GM23338 (cell line): ENCODE measurements around the gene TIMM44. TPM values are rescaled to one million over a fixed set of nuclear protein-coding genes. Genes with fewer than 3 reads are reported as not detected.

Experiments
- ATAC-seq: fragments of 200-7000 bp; cut with Tn5 transposase; 3 replicates; pipeline ENCODE4 v1.9.1; 2020
- DNase-seq: peaks from one replicate; pipeline ENCODE4 v3.0.0-alpha.2; 2015; ENCODE audit warnings: low spot score
- H2AFZ ChIP-seq: fragments of 200-600 bp; sonication (generic); 2 replicates; pipeline ENCODE4 v1.8.0; 2016; ENCODE audit warnings: antibody characterized with exemption, mild to moderate bottlenecking, moderate library complexity
- H3F3A ChIP-seq: fragments of 200-600 bp; sonication (generic); replicated peaks from 2 replicates; pipeline ENCODE4 v1.8.0; 2017; ENCODE audit warnings: antibody characterized with exemption, mixed run types, low read depth
- H3K27ac ChIP-seq: fragments of 200-600 bp; sonication (generic); 2 replicates; pipeline ENCODE4 v1.6.1; 2016; ENCODE audit warnings: low read depth
- H3K27me3 ChIP-seq: fragments of 200-600 bp; sonication (generic); 2 replicates; pipeline ENCODE4 v1.8.0; 2016; ENCODE audit warnings: mild to moderate bottlenecking, mixed run types, moderate library complexity; ENCODE audit not compliant: insufficient read depth
- H3K36me3 ChIP-seq: fragments of 200-600 bp; sonication (generic); 2 replicates; pipeline ENCODE4 v1.8.0; 2016; ENCODE audit warnings: mild to moderate bottlenecking; ENCODE audit not compliant: insufficient read depth
- H3K4me1 ChIP-seq: fragments of 200-600 bp; sonication (generic); 2 replicates; pipeline ENCODE4 v1.8.0; 2016; ENCODE audit warnings: mild to moderate bottlenecking, moderate library complexity; ENCODE audit not compliant: insufficient read depth
- H3K4me2 ChIP-seq: fragments of 200-600 bp; sonication (generic); 2 replicates; pipeline ENCODE4 v1.7.1; 2017; ENCODE audit warnings: mixed run types
- H3K4me3 ChIP-seq: fragments of 200-600 bp; sonication (generic); 2 replicates; pipeline ENCODE4 v1.6.1; 2016; ENCODE audit warnings: mixed run types
- H3K79me2 ChIP-seq: fragments of 200-600 bp; sonication (generic); replicated peaks from 2 replicates; pipeline ENCODE4 v1.8.0; 2017; ENCODE audit warnings: mild to moderate bottlenecking; ENCODE audit not compliant: insufficient read depth
- H3K9me2 ChIP-seq: fragments of 200-600 bp; sonication (generic); 2 replicates; pipeline ENCODE4 v1.8.0; 2017; ENCODE audit not compliant: insufficient read depth
- H4K20me1 ChIP-seq: fragments of 200-600 bp; sonication (generic); replicated peaks from 2 replicates; pipeline ENCODE4 v1.8.0; 2017; ENCODE audit warnings: mild to moderate bottlenecking; ENCODE audit not compliant: insufficient read depth
- H3K27ac Mint-ChIP-seq: 2 replicates; pipeline ENCODE4 v1.8.0; 2020; ENCODE audit warnings: inconsistent platforms, mild to moderate bottlenecking, moderate library complexity, mixed read lengths
- H3K27me3 Mint-ChIP-seq: 3 replicates; pipeline ENCODE4 v1.8.0; 2022; ENCODE audit warnings: low read depth, mild to moderate bottlenecking, moderate library complexity, mixed read lengths, inconsistent platforms; ENCODE audit not compliant: insufficient read depth, poor library complexity
- H3K36me3 Mint-ChIP-seq: 3 replicates; pipeline ENCODE4 v1.8.0; 2021; ENCODE audit warnings: low read depth, mild to moderate bottlenecking, inconsistent platforms, moderate library complexity, mixed read lengths
- H3K4me1 Mint-ChIP-seq: 3 replicates; pipeline ENCODE4 v1.8.0; 2020; ENCODE audit warnings: mild to moderate bottlenecking, inconsistent platforms, mixed read lengths
- H3K4me3 Mint-ChIP-seq: 3 replicates; pipeline ENCODE4 v1.8.0; 2021; ENCODE audit warnings: moderate library complexity, mild to moderate bottlenecking, inconsistent platforms, mixed read lengths
- H3K9me3 Mint-ChIP-seq: 3 replicates; pipeline ENCODE4 v1.8.0; 2020; ENCODE audit warnings: moderate library complexity, mild to moderate bottlenecking, inconsistent platforms, mixed read lengths
- CREB1 ChIP-seq: fragments of 250-450 bp; sonication (Bioruptor Pico); IDR thresholded peaks from 2 replicates; pipeline ENCODE4 v1.5.0; 2020; ENCODE audit warnings: low read depth, mild to moderate bottlenecking, moderate library complexity
- EZH2 ChIP-seq: fragments of 200-600 bp; sonication (generic); IDR thresholded peaks from one replicate; pipeline ENCODE4 v1.8.0; 2017; ENCODE audit warnings: antibody characterized with exemption, mild to moderate bottlenecking, low read depth; ENCODE audit not compliant: unreplicated experiment
- EZH2phosphoT487 ChIP-seq: fragments of 200-600 bp; sonication (generic); IDR thresholded peaks from one replicate; pipeline ENCODE4 v1.8.1; 2018; ENCODE audit warnings: antibody characterized with exemption; ENCODE audit not compliant: unreplicated experiment
- POLR2AphosphoS5 ChIP-seq: IDR thresholded peaks from 2 replicates; pipeline ENCODE4 v1.6.1; 2016; ENCODE audit warnings: antibody characterized with exemption, low read depth
- STAT1 ChIP-seq: IDR thresholded peaks from one replicate; pipeline ENCODE4 v1.6.1; 2016; ENCODE audit warnings: antibody characterized with exemption; ENCODE audit not compliant: unreplicated experiment
- ZNF114 ChIP-seq: fragments of 250-450 bp; sonication (Bioruptor Pico); IDR thresholded peaks from 2 replicates; pipeline ENCODE4 v1.5.0; 2020; ENCODE audit warnings: mild to moderate bottlenecking, moderate library complexity
- ZNF331 ChIP-seq: fragments of 250-450 bp; sonication (Bioruptor Pico); IDR thresholded peaks from 2 replicates; pipeline ENCODE4 v1.5.0; 2020; ENCODE audit warnings: low read depth, mild to moderate bottlenecking, moderate library complexity
- polyA plus RNA-seq: library from polyadenylated mRNA; unstranded; fragments of >200 nt; fragmentation: Nextera tagmentation; extraction: Ambion mirVana; gene quantifications from 2 replicates; pipeline ENCODE4 v1.2.1, GENCODE V29; 2016
- total RNA-seq: library from RNA; depleted of rRNA; stranded (reverse); fragments of >200 nt; shearing (Covaris generic); gene quantifications from 2 replicates; pipeline ENCODE4 v1.2.3, GENCODE V29; 2014
- TF ChIP-seq, protein P1 (sequence below): IDR thresholded peaks from 2 replicates; pipeline ENCODE4 v1.6.1; 2016; ENCODE audit warnings: antibody characterized with exemption
- TF ChIP-seq, protein P2 (sequence below), 2 experiments: fragments of 200-600 bp in 1 of 2; sonication (generic) in 1 of 2; conservative IDR thresholded peaks; 2 replicates each; pipeline versions ENCODE4 v1.5.1 to v1.6.1; 2016 to 2017; ENCODE audit warnings: antibody characterized with exemption in 2 of 2, low read depth in 2 of 2, mild to moderate bottlenecking in 2 of 2, moderate library complexity in 1 of 2
- TF ChIP-seq, protein P3 (sequence below): fragments of 250-450 bp; sonication (Bioruptor Pico); IDR thresholded peaks from 2 replicates; pipeline ENCODE4 v1.5.0; 2020; ENCODE audit warnings: mild to moderate bottlenecking, moderate library complexity
- TF ChIP-seq, protein P4 (sequence below): IDR thresholded peaks from one replicate; pipeline ENCODE4 v1.6.1; 2018; ENCODE audit warnings: antibody characterized with exemption; ENCODE audit not compliant: unreplicated experiment

Gene TIMM44
- total and polyA plus RNA-seq, 2 experiments from 2014 or later: 125 to 128 TPM

GRCh38 chr19:7879836-7880235 lies 63.6 kb downstream of the TIMM44 start:
- no peak overlapping the region for H3K27ac ChIP-seq
- H3K4me2 ChIP-seq: no peak overlapping the region
- 0 out of 2 replicates have a peak, but pooled peaks cover 3% of the 10 kb centered on the region for H3F3A ChIP-seq
- no peaks in the 10 kb centered on the region for H3K9me2 ChIP-seq
- no peaks in the 10 kb centered on the region for H3K36me3 ChIP-seq
- Mint-ChIP-seq H3K36me3 (no peaks in the 10 kb centered on the region), H3K27me3 (peaks cover 6% of the 10 kb centered on the region), H3K4me3 (no peak overlapping the region), H3K4me1 (no peaks in the 10 kb centered on the region; the same call in 2 of the 3 replicates), H3K9me3 (no peaks in the 10 kb centered on the region), H3K27ac (no peak overlapping the region)
- no peaks in the 10 kb centered on the region for H3K79me2 ChIP-seq
- no peaks in the 10 kb centered on the region for H3K27me3 ChIP-seq
- no peak overlapping the region for H3K4me3 ChIP-seq
- ATAC-seq (peak; percentile 45; the same call in 2 of the 3 replicates), DNase-seq (no peak)
- TF ChIP-seq, protein P1, sequence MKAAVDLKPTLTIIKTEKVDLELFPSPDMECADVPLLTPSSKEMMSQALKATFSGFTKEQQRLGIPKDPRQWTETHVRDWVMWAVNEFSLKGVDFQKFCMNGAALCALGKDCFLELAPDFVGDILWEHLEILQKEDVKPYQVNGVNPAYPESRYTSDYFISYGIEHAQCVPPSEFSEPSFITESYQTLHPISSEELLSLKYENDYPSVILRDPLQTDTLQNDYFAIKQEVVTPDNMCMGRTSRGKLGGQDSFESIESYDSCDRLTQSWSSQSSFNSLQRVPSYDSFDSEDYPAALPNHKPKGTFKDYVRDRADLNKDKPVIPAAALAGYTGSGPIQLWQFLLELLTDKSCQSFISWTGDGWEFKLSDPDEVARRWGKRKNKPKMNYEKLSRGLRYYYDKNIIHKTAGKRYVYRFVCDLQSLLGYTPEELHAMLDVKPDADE: no peak
- TF ChIP-seq STAT1 (no peak), POLR2AphosphoS5 (no peak), CREB1 (CRISPR knock-in tag) (no peak), ZNF114 (CRISPR knock-in tag) (no peak), EZH2 (no peak), ZNF331 (CRISPR knock-in tag) (no peak), EZH2phosphoT487 (no peak)
- TF ChIP-seq, protein P2, sequence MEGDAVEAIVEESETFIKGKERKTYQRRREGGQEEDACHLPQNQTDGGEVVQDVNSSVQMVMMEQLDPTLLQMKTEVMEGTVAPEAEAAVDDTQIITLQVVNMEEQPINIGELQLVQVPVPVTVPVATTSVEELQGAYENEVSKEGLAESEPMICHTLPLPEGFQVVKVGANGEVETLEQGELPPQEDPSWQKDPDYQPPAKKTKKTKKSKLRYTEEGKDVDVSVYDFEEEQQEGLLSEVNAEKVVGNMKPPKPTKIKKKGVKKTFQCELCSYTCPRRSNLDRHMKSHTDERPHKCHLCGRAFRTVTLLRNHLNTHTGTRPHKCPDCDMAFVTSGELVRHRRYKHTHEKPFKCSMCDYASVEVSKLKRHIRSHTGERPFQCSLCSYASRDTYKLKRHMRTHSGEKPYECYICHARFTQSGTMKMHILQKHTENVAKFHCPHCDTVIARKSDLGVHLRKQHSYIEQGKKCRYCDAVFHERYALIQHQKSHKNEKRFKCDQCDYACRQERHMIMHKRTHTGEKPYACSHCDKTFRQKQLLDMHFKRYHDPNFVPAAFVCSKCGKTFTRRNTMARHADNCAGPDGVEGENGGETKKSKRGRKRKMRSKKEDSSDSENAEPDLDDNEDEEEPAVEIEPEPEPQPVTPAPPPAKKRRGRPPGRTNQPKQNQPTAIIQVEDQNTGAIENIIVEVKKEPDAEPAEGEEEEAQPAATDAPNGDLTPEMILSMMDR (conservative IDR thresholded peaks at IDR 0.05; ENCODE audit: low read depth in 2 of 2): no peak
- TF ChIP-seq, protein P3, sequence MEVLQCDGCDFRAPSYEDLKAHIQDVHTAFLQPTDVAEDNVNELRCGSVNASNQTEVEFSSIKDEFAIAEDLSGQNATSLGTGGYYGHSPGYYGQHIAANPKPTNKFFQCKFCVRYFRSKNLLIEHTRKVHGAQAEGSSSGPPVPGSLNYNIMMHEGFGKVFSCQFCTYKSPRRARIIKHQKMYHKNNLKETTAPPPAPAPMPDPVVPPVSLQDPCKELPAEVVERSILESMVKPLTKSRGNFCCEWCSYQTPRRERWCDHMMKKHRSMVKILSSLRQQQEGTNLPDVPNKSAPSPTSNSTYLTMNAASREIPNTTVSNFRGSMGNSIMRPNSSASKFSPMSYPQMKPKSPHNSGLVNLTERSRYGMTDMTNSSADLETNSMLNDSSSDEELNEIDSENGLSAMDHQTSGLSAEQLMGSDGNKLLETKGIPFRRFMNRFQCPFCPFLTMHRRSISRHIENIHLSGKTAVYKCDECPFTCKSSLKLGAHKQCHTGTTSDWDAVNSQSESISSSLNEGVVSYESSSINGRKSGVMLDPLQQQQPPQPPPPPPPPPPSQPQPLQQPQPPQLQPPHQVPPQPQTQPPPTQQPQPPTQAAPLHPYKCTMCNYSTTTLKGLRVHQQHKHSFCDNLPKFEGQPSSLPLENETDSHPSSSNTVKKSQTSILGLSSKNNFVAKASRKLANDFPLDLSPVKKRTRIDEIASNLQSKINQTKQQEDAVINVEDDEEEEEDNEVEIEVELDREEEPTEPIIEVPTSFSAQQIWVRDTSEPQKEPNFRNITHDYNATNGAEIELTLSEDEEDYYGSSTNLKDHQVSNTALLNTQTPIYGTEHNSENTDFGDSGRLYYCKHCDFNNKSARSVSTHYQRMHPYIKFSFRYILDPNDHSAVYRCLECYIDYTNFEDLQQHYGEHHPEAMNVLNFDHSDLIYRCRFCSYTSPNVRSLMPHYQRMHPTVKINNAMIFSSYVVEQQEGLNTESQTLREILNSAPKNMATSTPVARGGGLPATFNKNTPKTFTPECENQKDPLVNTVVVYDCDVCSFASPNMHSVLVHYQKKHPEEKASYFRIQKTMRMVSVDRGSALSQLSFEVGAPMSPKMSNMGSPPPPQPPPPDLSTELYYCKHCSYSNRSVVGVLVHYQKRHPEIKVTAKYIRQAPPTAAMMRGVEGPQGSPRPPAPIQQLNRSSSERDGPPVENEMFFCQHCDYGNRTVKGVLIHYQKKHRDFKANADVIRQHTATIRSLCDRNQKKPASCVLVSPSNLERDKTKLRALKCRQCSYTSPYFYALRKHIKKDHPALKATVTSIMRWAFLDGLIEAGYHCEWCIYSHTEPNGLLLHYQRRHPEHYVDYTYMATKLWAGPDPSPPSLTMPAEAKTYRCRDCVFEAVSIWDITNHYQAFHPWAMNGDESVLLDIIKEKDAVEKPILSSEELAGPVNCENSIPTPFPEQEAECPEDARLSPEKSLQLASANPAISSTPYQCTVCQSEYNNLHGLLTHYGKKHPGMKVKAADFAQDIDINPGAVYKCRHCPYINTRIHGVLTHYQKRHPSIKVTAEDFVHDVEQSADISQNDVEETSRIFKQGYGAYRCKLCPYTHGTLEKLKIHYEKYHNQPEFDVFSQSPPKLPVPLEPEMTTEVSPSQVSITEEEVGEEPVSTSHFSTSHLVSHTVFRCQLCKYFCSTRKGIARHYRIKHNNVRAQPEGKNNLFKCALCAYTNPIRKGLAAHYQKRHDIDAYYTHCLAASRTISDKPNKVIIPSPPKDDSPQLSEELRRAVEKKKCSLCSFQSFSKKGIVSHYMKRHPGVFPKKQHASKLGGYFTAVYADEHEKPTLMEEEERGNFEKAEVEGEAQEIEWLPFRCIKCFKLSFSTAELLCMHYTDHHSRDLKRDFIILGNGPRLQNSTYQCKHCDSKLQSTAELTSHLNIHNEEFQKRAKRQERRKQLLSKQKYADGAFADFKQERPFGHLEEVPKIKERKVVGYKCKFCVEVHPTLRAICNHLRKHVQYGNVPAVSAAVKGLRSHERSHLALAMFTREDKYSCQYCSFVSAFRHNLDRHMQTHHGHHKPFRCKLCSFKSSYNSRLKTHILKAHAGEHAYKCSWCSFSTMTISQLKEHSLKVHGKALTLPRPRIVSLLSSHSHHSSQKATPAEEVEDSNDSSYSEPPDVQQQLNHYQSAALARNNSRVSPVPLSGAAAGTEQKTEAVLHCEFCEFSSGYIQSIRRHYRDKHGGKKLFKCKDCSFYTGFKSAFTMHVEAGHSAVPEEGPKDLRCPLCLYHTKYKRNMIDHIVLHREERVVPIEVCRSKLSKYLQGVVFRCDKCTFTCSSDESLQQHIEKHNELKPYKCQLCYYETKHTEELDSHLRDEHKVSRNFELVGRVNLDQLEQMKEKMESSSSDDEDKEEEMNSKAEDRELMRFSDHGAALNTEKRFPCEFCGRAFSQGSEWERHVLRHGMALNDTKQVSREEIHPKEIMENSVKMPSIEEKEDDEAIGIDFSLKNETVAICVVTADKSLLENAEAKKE (CRISPR knock-in tag): no peak
- TF ChIP-seq, protein P4, sequence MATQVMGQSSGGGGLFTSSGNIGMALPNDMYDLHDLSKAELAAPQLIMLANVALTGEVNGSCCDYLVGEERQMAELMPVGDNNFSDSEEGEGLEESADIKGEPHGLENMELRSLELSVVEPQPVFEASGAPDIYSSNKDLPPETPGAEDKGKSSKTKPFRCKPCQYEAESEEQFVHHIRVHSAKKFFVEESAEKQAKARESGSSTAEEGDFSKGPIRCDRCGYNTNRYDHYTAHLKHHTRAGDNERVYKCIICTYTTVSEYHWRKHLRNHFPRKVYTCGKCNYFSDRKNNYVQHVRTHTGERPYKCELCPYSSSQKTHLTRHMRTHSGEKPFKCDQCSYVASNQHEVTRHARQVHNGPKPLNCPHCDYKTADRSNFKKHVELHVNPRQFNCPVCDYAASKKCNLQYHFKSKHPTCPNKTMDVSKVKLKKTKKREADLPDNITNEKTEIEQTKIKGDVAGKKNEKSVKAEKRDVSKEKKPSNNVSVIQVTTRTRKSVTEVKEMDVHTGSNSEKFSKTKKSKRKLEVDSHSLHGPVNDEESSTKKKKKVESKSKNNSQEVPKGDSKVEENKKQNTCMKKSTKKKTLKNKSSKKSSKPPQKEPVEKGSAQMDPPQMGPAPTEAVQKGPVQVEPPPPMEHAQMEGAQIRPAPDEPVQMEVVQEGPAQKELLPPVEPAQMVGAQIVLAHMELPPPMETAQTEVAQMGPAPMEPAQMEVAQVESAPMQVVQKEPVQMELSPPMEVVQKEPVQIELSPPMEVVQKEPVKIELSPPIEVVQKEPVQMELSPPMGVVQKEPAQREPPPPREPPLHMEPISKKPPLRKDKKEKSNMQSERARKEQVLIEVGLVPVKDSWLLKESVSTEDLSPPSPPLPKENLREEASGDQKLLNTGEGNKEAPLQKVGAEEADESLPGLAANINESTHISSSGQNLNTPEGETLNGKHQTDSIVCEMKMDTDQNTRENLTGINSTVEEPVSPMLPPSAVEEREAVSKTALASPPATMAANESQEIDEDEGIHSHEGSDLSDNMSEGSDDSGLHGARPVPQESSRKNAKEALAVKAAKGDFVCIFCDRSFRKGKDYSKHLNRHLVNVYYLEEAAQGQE: no peak
- no peak overlapping the region for H2AFZ ChIP-seq
- H4K20me1 ChIP-seq: no peaks in the 10 kb centered on the region; the same call in 1 of the 2 replicates
- peaks cover 1% of the 10 kb centered on the region; the same call in 1 of the 2 replicates for H3K4me1 ChIP-seq
